SH-SY5Y (cell line): ENCODE results near the gene ZNF620.

Source experiments
- GATA2 ChIP-seq: IDR thresholded peaks from 2 replicates; pipeline ENCODE4 v1.6.1; 2011; ENCODE audit warnings: mild to moderate bottlenecking, low read depth, low read length
- GATA3 ChIP-seq: IDR thresholded peaks from 2 replicates; pipeline ENCODE4 v1.6.1; 2011; ENCODE audit warnings: low read depth, mild to moderate bottlenecking, low read length, moderate library complexity

DNA sequence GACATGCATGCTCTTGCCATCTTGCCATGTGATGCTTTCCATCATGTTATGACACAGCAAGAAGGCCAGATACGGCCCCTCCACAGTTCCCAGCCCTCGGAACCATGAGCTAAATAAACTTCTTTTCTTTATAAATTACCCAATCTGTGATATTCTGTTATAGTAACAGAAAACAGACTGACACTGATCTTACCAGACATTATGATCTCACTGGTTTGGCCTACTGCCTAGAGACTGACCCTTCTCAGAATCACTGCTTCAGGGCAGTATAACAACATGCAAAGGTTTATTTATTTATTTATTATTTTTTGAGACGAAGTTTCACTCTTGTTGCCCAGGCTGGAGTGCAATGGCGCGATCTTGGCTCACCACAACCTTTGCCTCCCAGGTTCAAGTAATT lies 14.9 kb upstream of the ZNF620 start:
- TF ChIP-seq GATA3 (no peak), GATA2 (no peak)
